DOHH2 (cell line): ENCODE data around the gene ST6GAL1.

Source experiments
- EZH2phosphoT487 ChIP-seq: fragments of 200-600 bp; sonication (generic); IDR thresholded peaks from 2 replicates; pipeline ENCODE4 v1.6.1; 2017; ENCODE audit warnings: borderline replicate concordance, mild to moderate bottlenecking, antibody characterized with exemption, low read length, moderate library complexity, mixed read lengths
- TF ChIP-seq, protein P1 (sequence below): fragments of 200-600 bp; sonication (generic); IDR thresholded peaks from one replicate; pipeline ENCODE4 v1.5.1; 2014; ENCODE audit warnings: antibody characterized with exemption, mild to moderate bottlenecking, low read depth, low read length; ENCODE audit not compliant: poor library complexity, severe bottlenecking

- TF ChIP-seq, protein P1, sequence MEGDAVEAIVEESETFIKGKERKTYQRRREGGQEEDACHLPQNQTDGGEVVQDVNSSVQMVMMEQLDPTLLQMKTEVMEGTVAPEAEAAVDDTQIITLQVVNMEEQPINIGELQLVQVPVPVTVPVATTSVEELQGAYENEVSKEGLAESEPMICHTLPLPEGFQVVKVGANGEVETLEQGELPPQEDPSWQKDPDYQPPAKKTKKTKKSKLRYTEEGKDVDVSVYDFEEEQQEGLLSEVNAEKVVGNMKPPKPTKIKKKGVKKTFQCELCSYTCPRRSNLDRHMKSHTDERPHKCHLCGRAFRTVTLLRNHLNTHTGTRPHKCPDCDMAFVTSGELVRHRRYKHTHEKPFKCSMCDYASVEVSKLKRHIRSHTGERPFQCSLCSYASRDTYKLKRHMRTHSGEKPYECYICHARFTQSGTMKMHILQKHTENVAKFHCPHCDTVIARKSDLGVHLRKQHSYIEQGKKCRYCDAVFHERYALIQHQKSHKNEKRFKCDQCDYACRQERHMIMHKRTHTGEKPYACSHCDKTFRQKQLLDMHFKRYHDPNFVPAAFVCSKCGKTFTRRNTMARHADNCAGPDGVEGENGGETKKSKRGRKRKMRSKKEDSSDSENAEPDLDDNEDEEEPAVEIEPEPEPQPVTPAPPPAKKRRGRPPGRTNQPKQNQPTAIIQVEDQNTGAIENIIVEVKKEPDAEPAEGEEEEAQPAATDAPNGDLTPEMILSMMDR = no peak
- TF ChIP-seq EZH2phosphoT487 = no peak
Observed at GRCh38 chr3:187064210-187065115, 134.1 kb downstream of the ST6GAL1 start.
